ENCODE results near the gene NUP50. TPM values are rescaled to one million over a fixed set of nuclear protein-coding genes. Genes with fewer than 3 reads are reported as not detected.

The NUP50 gene
- total and polyA plus RNA-seq, 2 of the 13 experiments (the other 11 are each of a cell fraction or from before 2014, with no cell fraction given) = 14.2 to 52.4 TPM

- TF ChIP-seq, protein P1, sequence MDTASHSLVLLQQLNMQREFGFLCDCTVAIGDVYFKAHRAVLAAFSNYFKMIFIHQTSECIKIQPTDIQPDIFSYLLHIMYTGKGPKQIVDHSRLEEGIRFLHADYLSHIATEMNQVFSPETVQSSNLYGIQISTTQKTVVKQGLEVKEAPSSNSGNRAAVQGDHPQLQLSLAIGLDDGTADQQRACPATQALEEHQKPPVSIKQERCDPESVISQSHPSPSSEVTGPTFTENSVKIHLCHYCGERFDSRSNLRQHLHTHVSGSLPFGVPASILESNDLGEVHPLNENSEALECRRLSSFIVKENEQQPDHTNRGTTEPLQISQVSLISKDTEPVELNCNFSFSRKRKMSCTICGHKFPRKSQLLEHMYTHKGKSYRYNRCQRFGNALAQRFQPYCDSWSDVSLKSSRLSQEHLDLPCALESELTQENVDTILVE (CRISPR knock-in tag; IDR thresholded peaks at IDR 0.05) = peak; percentile 84
- TF ChIP-seq ZNF547 (CRISPR knock-in tag; IDR thresholded peaks at IDR 0.05) = peak; percentile 97
- no peak for TF ChIP-seq SP140L (CRISPR knock-in tag; IDR thresholded peaks at IDR 0.05; ENCODE audit: borderline replicate concordance)
- TF ChIP-seq FOXA1 (IDR thresholded peaks at IDR 0.05) = no peak
- TF ChIP-seq FOXA1 (CRISPR knock-in tag; IDR thresholded peaks at IDR 0.05) = peak; percentile 28; the same call in 1 of the 2 replicates
- TF ChIP-seq MTF2 (CRISPR knock-in tag; IDR thresholded peaks at IDR 0.05; ENCODE audit: borderline replicate concordance) = no peak
- TF ChIP-seq ZNF674 (CRISPR knock-in tag; IDR thresholded peaks at IDR 0.05; ENCODE audit: low read depth) = no peak
- peak; percentile 74; the same call in 1 of the 2 replicates for TF ChIP-seq KLF12 (CRISPR knock-in tag; IDR thresholded peaks at IDR 0.05; ENCODE audit: borderline replicate concordance)
- TF ChIP-seq RORA (CRISPR knock-in tag; IDR thresholded peaks at IDR 0.05) = no peak
- TF ChIP-seq ZNF3 (CRISPR knock-in tag; IDR thresholded peaks at IDR 0.05) = no peak
- TF ChIP-seq ZBTB4 (CRISPR knock-in tag; IDR thresholded peaks at IDR 0.05; ENCODE audit: borderline replicate concordance) = peak; percentile 87
- TF ChIP-seq ZBTB14 (CRISPR knock-in tag; IDR thresholded peaks at IDR 0.05) = peak; percentile 87
- TF ChIP-seq, protein P2, sequence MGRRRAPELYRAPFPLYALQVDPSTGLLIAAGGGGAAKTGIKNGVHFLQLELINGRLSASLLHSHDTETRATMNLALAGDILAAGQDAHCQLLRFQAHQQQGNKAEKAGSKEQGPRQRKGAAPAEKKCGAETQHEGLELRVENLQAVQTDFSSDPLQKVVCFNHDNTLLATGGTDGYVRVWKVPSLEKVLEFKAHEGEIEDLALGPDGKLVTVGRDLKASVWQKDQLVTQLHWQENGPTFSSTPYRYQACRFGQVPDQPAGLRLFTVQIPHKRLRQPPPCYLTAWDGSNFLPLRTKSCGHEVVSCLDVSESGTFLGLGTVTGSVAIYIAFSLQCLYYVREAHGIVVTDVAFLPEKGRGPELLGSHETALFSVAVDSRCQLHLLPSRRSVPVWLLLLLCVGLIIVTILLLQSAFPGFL (CRISPR knock-in tag; IDR thresholded peaks at IDR 0.05) = no peak
- TF ChIP-seq NR2F6 (IDR thresholded peaks at IDR 0.05) = no peak
- TF ChIP-seq NR2F6 (CRISPR knock-in tag; IDR thresholded peaks at IDR 0.05) = peak; percentile 62; the same call in 1 of the 2 replicates
- no peak for TF ChIP-seq CBX2 (IDR thresholded peaks at IDR 0.05; ENCODE audit: low read depth, low read length)
- TF ChIP-seq CBX2 (CRISPR knock-in tag; IDR thresholded peaks at IDR 0.05; ENCODE audit: low read depth) = no peak
- TF ChIP-seq IRF1 (CRISPR knock-in tag; IDR thresholded peaks at IDR 0.05; ENCODE audit: low read depth) = peak; percentile 84; the same call in 1 of the 2 replicates
- peak; percentile 70; the same call in 1 of the 2 replicates for TF ChIP-seq ZNF761 (CRISPR knock-in tag; conservative IDR thresholded peaks at IDR 0.05)
- peak; percentile 92; the same call in 1 of the 2 replicates for TF ChIP-seq ZC3H13 (CRISPR knock-in tag; IDR thresholded peaks at IDR 0.05)
- TF ChIP-seq ZNF598 (CRISPR knock-in tag; IDR thresholded peaks at IDR 0.05; ENCODE audit: borderline replicate concordance) = 0 out of 2 replicates have a peak, but pooled peaks have one; percentile 91
Observed at GRCh38 chr22:45163451-45164269, at the start of gene NUP50 (continued).
